Endodermal cell (in vitro differentiated cells): ENCODE data around the gene FAM120B. TPM values are rescaled to one million over a fixed set of nuclear protein-coding genes. Genes with fewer than 3 reads are reported as not detected.
A peak's percentile ranks its signal among the peaks of the same experiment; 100 is the strongest.

Experiments
- DNase-seq: peaks from one replicate; pipeline ENCODE4 v3.0.0-alpha.2; 2017
- H3K27ac ChIP-seq: 2 replicates; pipeline ENCODE4 v1.5.1; 2013; ENCODE audit warnings: mild to moderate bottlenecking, low read depth, low read length, moderate library complexity
- H3K27me3 ChIP-seq: 2 replicates; pipeline ENCODE4 v1.6.1; 2013; ENCODE audit warnings: mild to moderate bottlenecking, low read length, moderate library complexity; ENCODE audit not compliant: insufficient read depth, control insufficient read depth, poor library complexity, severe bottlenecking
- H3K36me3 ChIP-seq: 2 replicates; pipeline ENCODE4 v1.7.0; 2013; ENCODE audit warnings: mild to moderate bottlenecking, low read length, moderate library complexity; ENCODE audit not compliant: control insufficient read depth, insufficient read depth
- H3K4me1 ChIP-seq: one replicate; pipeline ENCODE4 v1.7.0; 2013; ENCODE audit warnings: low read length; ENCODE audit not compliant: control insufficient read depth, insufficient read depth
- H3K4me3 ChIP-seq: 2 replicates; pipeline ENCODE4 v1.5.1; 2013; ENCODE audit warnings: mild to moderate bottlenecking, low read length, moderate library complexity
- H3K9ac ChIP-seq: 2 replicates; pipeline ENCODE4 v1.6.1; 2013; ENCODE audit warnings: mild to moderate bottlenecking, low read length, moderate library complexity; ENCODE audit not compliant: poor library complexity, severe bottlenecking; ENCODE audit errors: extremely low read depth
- H3K9me3 ChIP-seq: 2 replicates; pipeline ENCODE4 v1.6.1; 2013; ENCODE audit warnings: mild to moderate bottlenecking, low read length, moderate library complexity; ENCODE audit not compliant: control insufficient read depth
- H3K27ac Mint-ChIP-seq: 2 replicates; pipeline ENCODE4 v1.8.0; 2020; ENCODE audit warnings: mixed read lengths
- H3K27me3 Mint-ChIP-seq: 2 replicates; pipeline ENCODE4 v1.8.0; 2021; ENCODE audit warnings: mild to moderate bottlenecking, mixed read lengths; ENCODE audit not compliant: insufficient read depth
- H3K36me3 Mint-ChIP-seq: 2 replicates; pipeline ENCODE4 v1.8.0; 2020; ENCODE audit warnings: low read depth, mixed read lengths
- H3K4me1 Mint-ChIP-seq: 2 replicates; pipeline ENCODE4 v1.8.0; 2020; ENCODE audit warnings: mixed read lengths
- H3K4me3 Mint-ChIP-seq: 2 replicates; pipeline ENCODE4 v1.8.0; 2020; ENCODE audit warnings: mild to moderate bottlenecking, moderate library complexity, mixed read lengths
- H3K9me3 Mint-ChIP-seq: 2 replicates; pipeline ENCODE4 v1.8.0; 2020; ENCODE audit warnings: mild to moderate bottlenecking, mixed read lengths
- CTCF ChIP-seq: fragments of 200-600 bp; sonication (generic); conservative IDR thresholded peaks from 2 replicates; pipeline ENCODE4 v1.5.0; 2021; ENCODE audit warnings: antibody characterized with exemption, mild to moderate bottlenecking
- WGBS, 2 experiments: methylation state at CpG; one replicate each; pipeline versions ENCODE4 v1.1.5 to v1.1.7; 2013; ENCODE audit warnings: missing lambda C conversion rate in 2 of 2, mixed read lengths in 1 of 2; ENCODE audit not compliant: insufficient coverage in 1 of 2, insufficient read length in 1 of 2; 5-methylcytosine and 5-hydroxymethylcytosine counted together
- total RNA-seq, 2 donors: library from RNA; stranded (reverse); fragmentation: NEBNext Ultra II Directional in 1 of 2; extraction: Animal tissue kit (Norgen Biotek cat#: 25700) in 1 of 2; gene quantifications; 2 replicates in 1 of 2; 3 replicates in 1 of 2; pipeline ENCODE4 v1.2.1, GENCODE V29; 2021

The FAM120B gene
- total RNA-seq, 2 donors from 2014 or later, result 25.7 to 27.5 TPM

DNA sequence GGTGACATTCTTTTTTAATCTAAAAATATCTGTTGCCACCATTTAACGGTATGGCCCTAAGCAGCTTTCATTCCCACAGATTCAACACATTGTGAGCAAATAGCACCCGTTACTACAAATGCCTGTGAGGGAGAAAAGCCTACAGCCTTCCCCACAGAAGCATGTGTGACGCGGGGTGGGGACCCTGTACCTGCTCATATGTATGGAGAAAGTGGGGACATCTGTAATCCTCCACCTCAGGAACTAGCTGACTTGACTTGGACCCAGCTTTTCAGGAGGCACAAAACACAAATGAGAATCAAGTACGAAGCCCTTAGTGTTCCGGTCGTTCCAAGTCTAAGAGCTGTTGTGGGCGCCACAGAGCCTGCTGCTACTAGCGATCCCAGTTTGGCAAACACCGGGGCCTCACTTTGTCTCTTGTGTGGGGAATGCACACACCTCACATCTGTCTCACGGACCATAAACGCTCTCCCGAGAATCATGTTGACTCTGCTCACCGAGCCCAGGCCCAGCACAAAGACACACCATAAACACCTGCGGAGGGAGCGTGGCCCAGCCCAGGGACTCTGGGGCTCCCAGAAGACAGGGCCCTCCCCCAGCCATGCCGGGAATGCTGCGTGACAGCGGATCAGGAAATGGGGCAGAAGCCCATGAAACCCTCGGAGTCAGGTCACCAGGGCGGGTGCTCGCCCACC lies 37.3 kb upstream of the FAM120B start:
- H3K4me1 ChIP-seq, result peaks cover 8% of the 10 kb centered on the region
- Mint-ChIP-seq H3K27ac (no peak overlapping the region), H3K27me3 (peaks cover 25% of the 10 kb centered on the region), H3K36me3 (no peaks in the 10 kb centered on the region), H3K9me3 (no peaks in the 10 kb centered on the region), H3K4me3 (no peak overlapping the region), H3K4me1 (peaks cover 32% of the 10 kb centered on the region)
- no peak overlapping the region for H3K9ac ChIP-seq
- no peaks in the 10 kb centered on the region for H3K27me3 ChIP-seq
- H3K9me3 ChIP-seq, result no peaks in the 10 kb centered on the region
- no peak overlapping the region for H3K4me3 ChIP-seq
- peak; percentile 88 for DNase-seq
- no peaks in the 10 kb centered on the region for H3K36me3 ChIP-seq
- no peak for TF ChIP-seq CTCF
- H3K27ac ChIP-seq, result peak overlapping the region; percentile 9
- 71 to 77% methylated on average over 10 to 22 of the region's 22 CpGs for WGBS, 2 experiments

GRCh38 chr6:170269846-170270541 lies 36.6 kb upstream of the FAM120B start:
- no peaks in the 10 kb centered on the region for H3K27me3 ChIP-seq
- DNase-seq, result no peak
- H3K36me3 ChIP-seq, result no peaks in the 10 kb centered on the region
- peaks cover 8% of the 10 kb centered on the region for H3K4me1 ChIP-seq
- H3K36me3 Mint-ChIP-seq, result no peaks in the 10 kb centered on the region
- H3K27ac ChIP-seq, result peak overlapping the region; percentile 9
- H3K9me3 Mint-ChIP-seq, result no peaks in the 10 kb centered on the region
- no peaks in the 10 kb centered on the region for H3K9me3 ChIP-seq
- H3K4me3 Mint-ChIP-seq, result no peak overlapping the region
- H3K27me3 Mint-ChIP-seq, result peaks cover 26% of the 10 kb centered on the region
- 88 to 90% methylated on average over 13 to 17 of the region's 17 CpGs for WGBS, 2 experiments
- H3K4me1 Mint-ChIP-seq, result peaks cover 32% of the 10 kb centered on the region
- H3K27ac Mint-ChIP-seq, result no peak overlapping the region
- H3K9ac ChIP-seq, result no peak overlapping the region
- no peak for TF ChIP-seq CTCF
- H3K4me3 ChIP-seq, result no peak overlapping the region

DNA sequence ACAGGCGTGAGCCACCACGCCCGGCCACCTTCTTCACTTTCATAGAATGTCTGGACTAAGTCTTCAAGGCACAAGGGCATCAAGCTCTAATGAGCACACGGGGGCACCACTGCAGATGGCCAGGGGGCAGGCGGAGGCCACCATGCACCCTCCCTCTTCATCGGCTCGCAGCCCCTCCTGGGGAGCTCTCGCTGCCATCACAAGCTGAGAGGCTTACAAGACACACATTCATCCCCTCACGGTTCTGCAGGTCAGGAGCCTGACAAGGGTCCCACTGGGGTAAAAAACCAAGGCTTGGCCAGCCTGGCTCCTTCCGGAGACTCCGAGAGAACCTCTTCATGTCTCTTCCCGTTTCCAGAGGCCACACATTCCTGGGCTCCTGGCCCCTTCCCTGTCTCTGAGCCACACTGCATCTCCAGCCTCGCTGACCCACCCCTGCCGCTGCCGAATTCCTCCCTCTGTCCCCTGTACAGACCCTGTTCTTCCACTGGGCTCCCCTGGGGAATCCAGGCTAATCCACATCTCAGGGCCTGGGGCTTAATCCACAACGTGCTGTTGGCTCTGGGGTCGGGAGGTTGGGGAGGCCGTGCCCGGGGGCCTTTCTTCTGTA lies 35.5 kb upstream of the FAM120B start:
- Histone ChIP-seq H3K27me3 (no peaks in the 10 kb centered on the region), H3K9me3 (no peaks in the 10 kb centered on the region), H3K36me3 (no peaks in the 10 kb centered on the region), H3K27ac (no peak overlapping the region), H3K4me1 (peaks cover 8% of the 10 kb centered on the region), H3K9ac (no peak overlapping the region), H3K4me3 (no peak overlapping the region)
- Mint-ChIP-seq H3K27ac (no peak overlapping the region), H3K27me3 (peaks cover 26% of the 10 kb centered on the region), H3K4me1 (peaks cover 23% of the 10 kb centered on the region), H3K36me3 (no peaks in the 10 kb centered on the region), H3K4me3 (no peak overlapping the region), H3K9me3 (no peaks in the 10 kb centered on the region)
- no peak for DNase-seq
- 88 to 94% methylated on average over 15 to 19 of the region's 19 CpGs for WGBS, 2 experiments
- no peak for TF ChIP-seq CTCF
